Stimulated activated CD8-positive, alpha-beta memory T cell treated with anti-CD3 and anti-CD28 coated beads, Interleukin-12 subunit alpha, Interleukin-12 subunit beta, amount 100 ng/mL, for 4 hours (primary cell): ENCODE measurements around the gene MDFI.

ENCODE experiments used
- DNase-seq: peaks from one replicate; pipeline ENCODE4 v3.0.0-alpha.2; 2020; ENCODE audit warnings: low read depth

MDFI gene

GRCh38 chr6:41651246-41651961 lies 13.1 kb downstream of the MDFI start:
- DNase-seq, result no peak

- no peak for DNase-seq
Measured at GRCh38 chr6:41651962-41652657, 13.8 kb downstream of the MDFI start.

- DNase-seq, result no peak
Measured at GRCh38 chr6:41652866-41653652, 14.8 kb downstream of the MDFI start.

GRCh38 chr6:41653691-41654090 lies 15.4 kb downstream of the MDFI start:
- DNase-seq, result no peak

- no peak for DNase-seq
Measured at GRCh38 chr6:41654151-41654697, 16.0 kb downstream of the MDFI start.

- no peak for DNase-seq
Measured at GRCh38 chr6:41654698-41655151, 16.5 kb downstream of the MDFI start.

GRCh38 chr6:41655176-41655575 lies 16.9 kb downstream of the MDFI start:
- no peak for DNase-seq

GRCh38 chr6:41655646-41656001 lies 17.4 kb downstream of the MDFI start:
- no peak for DNase-seq

GRCh38 chr6:41656002-41656691 lies 17.9 kb downstream of the MDFI start:
- no peak for DNase-seq

GRCh38 chr6:41657131-41658094 lies 19.1 kb downstream of the MDFI start:
- DNase-seq, result no peak

- DNase-seq, result no peak
Measured at GRCh38 chr6:41658636-41659035, 20.4 kb downstream of the MDFI start.

GRCh38 chr6:41659935-41660334 lies 21.7 kb downstream of the MDFI start:
- no peak for DNase-seq

- DNase-seq, result no peak
Measured at GRCh38 chr6:41663568-41663967, 25.3 kb downstream of the MDFI start.

- no peak for DNase-seq
Measured at GRCh38 chr6:41664271-41664670, 26.0 kb downstream of the MDFI start.

GRCh38 chr6:41667195-41667594 lies 28.9 kb downstream of the MDFI start:
- DNase-seq, result no peak

- DNase-seq, result no peak
Measured at GRCh38 chr6:41668968-41669367, 30.7 kb downstream of the MDFI start.

GRCh38 chr6:41670703-41671360 lies 32.6 kb downstream of the MDFI start:
- no peak for DNase-seq

- DNase-seq, result no peak
Measured at GRCh38 chr6:41671376-41671775, 33.1 kb downstream of the MDFI start.

GRCh38 chr6:41672016-41672415 lies 33.7 kb downstream of the MDFI start:
- no peak for DNase-seq
